Fibroblast of lung (primary cell): ENCODE results near the gene HECTD4.

Experiments used
- EZH2 ChIP-seq: IDR thresholded peaks from 2 replicates; pipeline ENCODE4 v1.5.1; 2012; ENCODE audit warnings: low read length, control low read depth, mild to moderate bottlenecking; ENCODE audit errors: missing control alignments
- TF ChIP-seq, protein P1 (sequence below), 2 donors: IDR thresholded peaks in 1 of 2; conservative IDR thresholded peaks in 1 of 2; 1 replicate in 1 of 2; 2 replicates in 1 of 2; pipeline ENCODE4 v1.5.1; 2011 to 2012; ENCODE audit warnings: low read length in 2 of 2, control low read depth in 1 of 2, inconsistent platforms in 1 of 2, low read depth in 1 of 2, mild to moderate bottlenecking in 1 of 2

DNA sequence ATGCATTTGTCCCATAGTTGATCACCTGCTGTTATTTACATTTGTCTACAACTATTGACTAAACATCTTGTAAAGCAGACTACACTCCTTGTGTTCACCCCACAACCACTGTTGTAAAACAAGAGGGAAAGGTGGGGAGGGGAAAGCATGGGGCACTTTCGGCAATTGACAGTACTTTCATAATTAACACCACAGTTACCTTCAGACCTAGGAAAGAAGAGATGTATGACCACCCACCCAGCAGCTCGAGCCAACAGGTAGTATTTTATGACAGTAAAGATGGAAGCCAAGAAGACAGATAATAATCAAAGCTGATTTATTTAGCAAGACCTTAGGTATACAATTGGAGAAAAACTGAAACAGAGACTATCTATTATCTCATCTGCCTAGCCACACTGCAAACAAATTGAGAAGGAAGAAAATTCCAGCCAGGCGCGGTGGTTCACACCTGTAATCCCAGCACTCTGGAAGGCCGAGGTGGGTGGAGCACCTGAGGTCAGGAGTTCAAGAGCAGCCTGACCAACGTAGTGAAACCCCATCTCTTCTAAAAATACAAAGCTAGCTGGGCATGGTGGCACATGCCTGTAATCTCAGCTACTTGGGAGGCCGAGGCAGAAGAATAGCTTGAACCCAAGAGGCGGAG lies 11.2 kb downstream of the HECTD4 start:
- TF ChIP-seq, protein P1, sequence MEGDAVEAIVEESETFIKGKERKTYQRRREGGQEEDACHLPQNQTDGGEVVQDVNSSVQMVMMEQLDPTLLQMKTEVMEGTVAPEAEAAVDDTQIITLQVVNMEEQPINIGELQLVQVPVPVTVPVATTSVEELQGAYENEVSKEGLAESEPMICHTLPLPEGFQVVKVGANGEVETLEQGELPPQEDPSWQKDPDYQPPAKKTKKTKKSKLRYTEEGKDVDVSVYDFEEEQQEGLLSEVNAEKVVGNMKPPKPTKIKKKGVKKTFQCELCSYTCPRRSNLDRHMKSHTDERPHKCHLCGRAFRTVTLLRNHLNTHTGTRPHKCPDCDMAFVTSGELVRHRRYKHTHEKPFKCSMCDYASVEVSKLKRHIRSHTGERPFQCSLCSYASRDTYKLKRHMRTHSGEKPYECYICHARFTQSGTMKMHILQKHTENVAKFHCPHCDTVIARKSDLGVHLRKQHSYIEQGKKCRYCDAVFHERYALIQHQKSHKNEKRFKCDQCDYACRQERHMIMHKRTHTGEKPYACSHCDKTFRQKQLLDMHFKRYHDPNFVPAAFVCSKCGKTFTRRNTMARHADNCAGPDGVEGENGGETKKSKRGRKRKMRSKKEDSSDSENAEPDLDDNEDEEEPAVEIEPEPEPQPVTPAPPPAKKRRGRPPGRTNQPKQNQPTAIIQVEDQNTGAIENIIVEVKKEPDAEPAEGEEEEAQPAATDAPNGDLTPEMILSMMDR (conservative IDR thresholded peaks at IDR 0.05 in 1 of 2, IDR thresholded peaks at IDR 0.05 in 1 of 2; ENCODE audit: low read depth in 1 of 2, low read length in 2 of 2), result no peak
- TF ChIP-seq EZH2, result no peak
